OCI-LY7 (cell line): ENCODE results near the gene PRRG3. TPM values are rescaled to one million over a fixed set of nuclear protein-coding genes. Genes with fewer than 3 reads are reported as not detected.

Source experiments
- BruUV-seq: library from RNA; stranded (reverse); fragments of 400-500 nt; replicated peaks from 2 replicates; lab custom pipeline; 2021; lab: Mats Ljungman, UMichigan
- CTCF ChIA-PET: fragments of 300-600 bp; sonication (Branson Sonifier 250); formaldehyde crosslinking; loops from one replicate; lab custom pipeline; 2022; ENCODE audit warnings: antibody characterized with exemption; ENCODE audit not compliant: unreplicated experiment; lab: Charles Lee
- POLR2A ChIA-PET: fragments of 300-600 bp; sonication (Branson Sonifier 250); formaldehyde crosslinking; loops from one replicate; lab custom pipeline; 2022; ENCODE audit warnings: antibody characterized with exemption; lab: Charles Lee
- DNase-seq: peaks from one replicate; pipeline ENCODE4 v3.0.0-alpha.2; 2015; ENCODE audit warnings: low spot score
- H2AFZ ChIP-seq: fragments of 200-600 bp; sonication (generic), shearing (Covaris generic); 2 replicates; pipeline ENCODE4 v1.6.1; 2014; ENCODE audit warnings: mild to moderate bottlenecking, antibody characterized with exemption, low read length, moderate library complexity
- H3K27ac ChIP-seq: fragments of 200-600 bp; sonication (generic); 2 replicates; pipeline ENCODE4 v1.5.1; 2014; ENCODE audit warnings: mixed run types, low read depth, mild to moderate bottlenecking, moderate library complexity, low read length, inconsistent platforms; ENCODE audit not compliant: poor library complexity, severe bottlenecking
- H3K36me3 ChIP-seq: fragments of 200-600 bp; sonication (generic); 2 replicates; pipeline ENCODE4 v1.6.1; 2014; ENCODE audit warnings: mild to moderate bottlenecking, antibody characterized with exemption, low read length, moderate library complexity, mixed read lengths; ENCODE audit not compliant: insufficient read depth
- H3K4me1 ChIP-seq: fragments of 200-600 bp; sonication (generic); 2 replicates; pipeline ENCODE4 v1.5.1; 2014; ENCODE audit warnings: mild to moderate bottlenecking, low read length; ENCODE audit not compliant: insufficient read depth, poor library complexity, severe bottlenecking
- H3K4me2 ChIP-seq: fragments of 200-600 bp; sonication (generic); 2 replicates; pipeline ENCODE4 v1.6.1; 2014; ENCODE audit warnings: mild to moderate bottlenecking, low read length
- H3K4me3 ChIP-seq: fragments of 200-600 bp; sonication (generic); 2 replicates; pipeline ENCODE4 v1.5.1; 2014; ENCODE audit warnings: mild to moderate bottlenecking, low read depth, low read length; ENCODE audit not compliant: poor library complexity, severe bottlenecking
- H3K79me2 ChIP-seq: fragments of 200-600 bp; sonication (generic); 2 replicates; pipeline ENCODE4 v1.6.1; 2016; ENCODE audit warnings: low read depth, mild to moderate bottlenecking, low read length, moderate library complexity, mixed read lengths; ENCODE audit not compliant: insufficient read depth
- H3K9me2 ChIP-seq: fragments of 200-600 bp; sonication (generic); 2 replicates; pipeline ENCODE4 v1.6.1; 2016; ENCODE audit warnings: mild to moderate bottlenecking, low read length, mixed read lengths; ENCODE audit not compliant: insufficient read depth
- H3K9me3 ChIP-seq: fragments of 200-600 bp; sonication (generic); 2 replicates; pipeline ENCODE4 v1.6.1; 2014; ENCODE audit warnings: mild to moderate bottlenecking, mixed run types, low read length, mixed read lengths
- H4K20me1 ChIP-seq: fragments of 200-600 bp; sonication (generic); 2 replicates; pipeline ENCODE4 v1.6.1; 2014; ENCODE audit warnings: mild to moderate bottlenecking, antibody characterized with exemption, low read length, moderate library complexity, mixed read lengths; ENCODE audit not compliant: insufficient read depth
- CTCF ChIP-seq: fragments of 200-600 bp; sonication (generic); conservative IDR thresholded peaks from 2 replicates; pipeline ENCODE4 v1.5.1; 2014; ENCODE audit warnings: mild to moderate bottlenecking, antibody characterized with exemption, low read length, moderate library complexity, mixed read lengths
- EZH2phosphoT487 ChIP-seq: fragments of 200-600 bp; sonication (generic); IDR thresholded peaks from 2 replicates; pipeline ENCODE4 v1.6.1; 2018; ENCODE audit warnings: low read depth, borderline replicate concordance, mild to moderate bottlenecking, mixed run types, antibody characterized with exemption, low read length, moderate library complexity, mixed read lengths
- intact Hi-C: fragments of 100-400 bp; cut with micrococcal nuclease; formaldehyde crosslinking; loops from one replicate; pipeline ENCODE4 v1.10.0; 2022; ENCODE audit not compliant: unreplicated experiment
- total RNA-seq, 2 experiments: library from RNA; depleted of rRNA in 1 of 2; stranded (reverse); fragments of >200 nt in 1 of 2; shearing (Covaris generic) in 1 of 2; gene quantifications; 2 replicates each; pipeline ENCODE4 v1.2.3, GENCODE V29; 2014 to 2022

The PRRG3 gene
- total RNA-seq, 2 experiments from 2014 or later, result not detected

- Histone ChIP-seq H2AFZ (no peak overlapping the region), H4K20me1 (no peaks in the 10 kb centered on the region), H3K27ac (no peak overlapping the region), H3K4me3 (no peak overlapping the region), H3K9me3 (no peaks in the 10 kb centered on the region), H3K36me3 (no peaks in the 10 kb centered on the region), H3K79me2 (no peaks in the 10 kb centered on the region), H3K9me2 (no peaks in the 10 kb centered on the region), H3K4me2 (no peak overlapping the region), H3K4me1 (no peaks in the 10 kb centered on the region)
- no peak for DNase-seq
- intact Hi-C loops, result no loop called here
- TF ChIP-seq EZH2phosphoT487 (no peak), CTCF (no peak)
- BruUV-seq, result no TSS peak
- ChIA-PET CTCF (interaction anchor here (0.6 kb wide), 1 partner anchor 1154 kb away, joined by 3 read pairs; no protein-coding TSS in a partner anchor), POLR2A (no interaction called here)
Observed at GRCh38 chrX:151743651-151744470, 48.6 kb downstream of the PRRG3 start.

- Histone ChIP-seq H2AFZ (no peak overlapping the region), H3K9me3 (no peaks in the 10 kb centered on the region), H3K9me2 (no peaks in the 10 kb centered on the region), H3K36me3 (no peaks in the 10 kb centered on the region), H3K27ac (no peak overlapping the region), H4K20me1 (no peaks in the 10 kb centered on the region), H3K4me3 (no peak overlapping the region), H3K4me1 (no peaks in the 10 kb centered on the region), H3K4me2 (no peak overlapping the region), H3K79me2 (no peaks in the 10 kb centered on the region)
- TF ChIP-seq EZH2phosphoT487, result no peak
- TF ChIP-seq CTCF, result no peak
- intact Hi-C loops, result no loop called here
- POLR2A ChIA-PET, result no interaction called here
- CTCF ChIA-PET, result no interaction called here
- BruUV-seq, result no TSS peak
- no peak for DNase-seq
Observed at GRCh38 chrX:151745651-151746050, 50.4 kb downstream of the PRRG3 start.

GRCh38 chrX:151746502-151746901 is 51.2 kb downstream of the PRRG3 start:
- no peak for DNase-seq
- Histone ChIP-seq H3K4me1 (no peaks in the 10 kb centered on the region), H3K27ac (no peak overlapping the region), H3K9me2 (no peaks in the 10 kb centered on the region), H3K4me3 (no peak overlapping the region), H3K36me3 (no peaks in the 10 kb centered on the region), H2AFZ (no peak overlapping the region), H3K79me2 (no peaks in the 10 kb centered on the region), H4K20me1 (no peaks in the 10 kb centered on the region), H3K4me2 (no peak overlapping the region), H3K9me3 (no peaks in the 10 kb centered on the region)
- CTCF ChIA-PET, result no interaction called here
- no TSS peak for BruUV-seq
- intact Hi-C loops, result no loop called here
- TF ChIP-seq CTCF (no peak), EZH2phosphoT487 (no peak)
- POLR2A ChIA-PET, result interaction anchor here (1.1 kb wide), 1 partner anchor 20 kb away, joined by 3 read pairs; no protein-coding TSS in a partner anchor
